SK-N-SH (cell line): Measurements from ENCODE around the gene CADM2. TPM values are rescaled to one million over a fixed set of nuclear protein-coding genes. Genes with fewer than 3 reads are reported as not detected.

Experiments
- CTCF ChIA-PET: fragments of 300-600, 350-600 bp; formaldehyde crosslinking; extraction: SDS; loops from one replicate; lab custom pipeline; 2021; lab: Yijun Ruan, JAX
- POLR2A ChIA-PET: fragments of 350-600 bp; sonication (Branson Sonifier 250); formaldehyde crosslinking; extraction: SDS; loops from one replicate; lab custom pipeline; 2020; ENCODE audit warnings: antibody characterized with exemption, inconsistent platforms; lab: Yijun Ruan, JAX
- DNase-seq: peaks from one replicate; pipeline ENCODE4 v3.0.0; 2012
- H2AFZ ChIP-seq: fragments of 200-600 bp; sonication (generic); 2 replicates; pipeline ENCODE4 v1.8.1; 2016; ENCODE audit warnings: antibody characterized with exemption, mild to moderate bottlenecking, low read depth
- H3F3A ChIP-seq: fragments of 200-600 bp; sonication (generic); replicated peaks from 2 replicates; pipeline ENCODE3; 2016; ENCODE audit warnings: antibody characterized with exemption, mild to moderate bottlenecking; ENCODE audit not compliant: insufficient read depth
- H3K27ac ChIP-seq, 2 experiments: fragments of 200-500 bp in 1 of 2; fragments of 200-600 bp in 1 of 2; sonication (Bioruptor generic) in 1 of 2; sonication (generic), shearing (Covaris generic) in 1 of 2; 2 replicates each; pipeline versions ENCODE4 v1.5.1 to v1.6.1; 2014 to 2016; ENCODE audit warnings: low read depth in 2 of 2, inconsistent platforms in 1 of 2, low read length in 1 of 2, mild to moderate bottlenecking in 1 of 2, mixed read lengths in 1 of 2
- H3K27me3 ChIP-seq: fragments of 200-600 bp; sonication (generic), shearing (Covaris generic); 2 replicates; pipeline ENCODE4 v1.6.1; 2016; ENCODE audit warnings: mixed run types; ENCODE audit not compliant: insufficient read depth
- H3K36me3 ChIP-seq, 2 experiments: fragments of 200-500 bp in 1 of 2; fragments of 200-600 bp in 1 of 2; sonication (Bioruptor generic) in 1 of 2; sonication (generic) in 1 of 2; replicated peaks in 1 of 2; 2 replicates each; pipeline versions ENCODE3 to v1.5.1; 2014 to 2016; ENCODE audit warnings: low read length in 1 of 2, mild to moderate bottlenecking in 1 of 2; ENCODE audit not compliant: insufficient read depth in 2 of 2, control insufficient read depth in 1 of 2
- H3K4me1 ChIP-seq, 2 experiments: fragments of 200-500 bp in 1 of 2; fragments of 200-600 bp in 1 of 2; sonication (Bioruptor generic) in 1 of 2; sonication (generic), shearing (Covaris generic) in 1 of 2; 2 replicates each; pipeline versions ENCODE4 v1.5.1 to v1.6.1; 2014 to 2016; ENCODE audit warnings: low read depth in 1 of 2, low read length in 1 of 2, mixed run types in 1 of 2; ENCODE audit not compliant: insufficient read depth in 2 of 2, control insufficient read depth in 1 of 2
- H3K4me2 ChIP-seq: fragments of 200-600 bp; sonication (generic), shearing (Covaris generic); 2 replicates; pipeline ENCODE4 v1.6.1; 2017; ENCODE audit warnings: mixed run types
- H3K4me3 ChIP-seq, 2 experiments: fragments of 200-500 bp in 1 of 2; fragments of 200-600 bp in 1 of 2; sonication (Bioruptor generic) in 1 of 2; sonication (generic), shearing (Covaris generic) in 1 of 2; 2 replicates each; pipeline versions ENCODE4 v1.5.1 to v1.8.1; 2014 to 2016; ENCODE audit warnings: low read depth in 2 of 2, inconsistent platforms in 1 of 2, low read length in 1 of 2, mild to moderate bottlenecking in 1 of 2, mixed read lengths in 1 of 2, moderate library complexity in 1 of 2
- H3K79me2 ChIP-seq: fragments of 200-600 bp; sonication (generic); 2 replicates; pipeline ENCODE4 v1.8.1; 2017; ENCODE audit warnings: mild to moderate bottlenecking; ENCODE audit not compliant: insufficient read depth
- H3K9ac ChIP-seq: fragments of 200-600 bp; sonication (generic); 2 replicates; pipeline ENCODE4 v1.6.1; 2017; ENCODE audit warnings: mixed run types
- H3K9me2 ChIP-seq: fragments of 200-600 bp; sonication (generic); 2 replicates; pipeline ENCODE4 v1.6.1; 2017; ENCODE audit warnings: mixed run types
- H3K9me3 ChIP-seq: fragments of 200-600 bp; sonication (generic); 2 replicates; pipeline ENCODE4 v1.6.1; 2017; ENCODE audit warnings: mixed run types, mild to moderate bottlenecking, moderate library complexity
- H4K20me1 ChIP-seq: fragments of 200-600 bp; sonication (generic); 2 replicates; pipeline ENCODE4 v1.6.1; 2017; ENCODE audit warnings: mild to moderate bottlenecking, mixed run types; ENCODE audit not compliant: insufficient read depth
- CTCF ChIP-seq: fragments of 200-600 bp; sonication (generic); IDR thresholded peaks from 2 replicates; pipeline ENCODE4 v1.6.1; 2017; ENCODE audit warnings: antibody characterized with exemption, mild to moderate bottlenecking, moderate library complexity
- EP300 ChIP-seq, 2 experiments: IDR thresholded peaks; 2 replicates each; pipeline versions ENCODE4 v1.4.0 to v1.6.1; 2012; ENCODE audit warnings: borderline replicate concordance in 1 of 2, low read depth in 1 of 2, low read length in 1 of 2
- EZH2phosphoT487 ChIP-seq: fragments of 200-600 bp; sonication (generic); IDR thresholded peaks from 2 replicates; pipeline ENCODE4 v1.6.1; 2017; ENCODE audit warnings: low read depth, mixed run types, mild to moderate bottlenecking, antibody characterized with exemption, moderate library complexity, borderline replicate concordance
- FOSL2 ChIP-seq: IDR thresholded peaks from 2 replicates; pipeline ENCODE4 v1.4.0; 2012; ENCODE audit warnings: low read depth, mild to moderate bottlenecking, moderate library complexity, borderline replicate concordance
- FOXJ3 ChIP-seq: sonication (generic); formaldehyde crosslinking; IDR thresholded peaks from 2 replicates; pipeline ENCODE4 v1.5.1; 2020; ENCODE audit warnings: mild to moderate bottlenecking, missing genetic modification reagents
- FOXM1 ChIP-seq: IDR thresholded peaks from 2 replicates; pipeline ENCODE4 v1.4.0; 2012; ENCODE audit warnings: low read depth, mild to moderate bottlenecking
- GABPA ChIP-seq: IDR thresholded peaks from 2 replicates; pipeline ENCODE4 v1.4.0; 2012; ENCODE audit warnings: low read depth, mild to moderate bottlenecking
- GATA2 ChIP-seq: sonication (generic); formaldehyde crosslinking; IDR thresholded peaks from 2 replicates; pipeline ENCODE4 v1.5.0; 2020; ENCODE audit warnings: mild to moderate bottlenecking, missing genetic modification reagents
- IRF3 ChIP-seq: fragments of 150-350 bp; IDR thresholded peaks from 2 replicates; pipeline ENCODE4 v1.6.1; 2016; ENCODE audit warnings: mild to moderate bottlenecking, low read depth, low read length
- MAX ChIP-seq: IDR thresholded peaks from 2 replicates; pipeline ENCODE4 v1.4.0; 2012; ENCODE audit warnings: low read depth
- MEF2A ChIP-seq: IDR thresholded peaks from 2 replicates; pipeline ENCODE4 v1.4.0; 2012; ENCODE audit warnings: low read depth, borderline replicate concordance
- MXI1 ChIP-seq: IDR thresholded peaks from 2 replicates; pipeline ENCODE4 v1.6.1; 2012; ENCODE audit warnings: mild to moderate bottlenecking, low read depth, low read length, improper control_type of control experiment
- NFIC ChIP-seq: IDR thresholded peaks from 2 replicates; pipeline ENCODE4 v1.4.0; 2012; ENCODE audit warnings: borderline replicate concordance
- NRF1 ChIP-seq: IDR thresholded peaks from 2 replicates; pipeline ENCODE4 v1.6.1; 2012; ENCODE audit warnings: low read depth, mild to moderate bottlenecking, low read length
- RCOR1 ChIP-seq: fragments of 150-350 bp; IDR thresholded peaks from 2 replicates; pipeline ENCODE4 v1.6.1; 2017; ENCODE audit warnings: antibody characterized with exemption, low read length
- RFX5 ChIP-seq: IDR thresholded peaks from 2 replicates; pipeline ENCODE4 v1.6.1; 2012; ENCODE audit warnings: mild to moderate bottlenecking, improper control_type of control experiment, low read length
- RXRA ChIP-seq: IDR thresholded peaks from 2 replicates; pipeline ENCODE4 v1.4.0; 2012; ENCODE audit warnings: low read depth, mild to moderate bottlenecking, borderline replicate concordance
- TCF12 ChIP-seq: IDR thresholded peaks from 2 replicates; pipeline ENCODE4 v1.4.0; 2012
- TEAD4 ChIP-seq: IDR thresholded peaks from 2 replicates; pipeline ENCODE4 v1.4.0; 2012; ENCODE audit warnings: mild to moderate bottlenecking, borderline replicate concordance; ENCODE audit not compliant: insufficient read depth
- USF1 ChIP-seq: IDR thresholded peaks from 2 replicates; pipeline ENCODE4 v1.4.0; 2012; ENCODE audit warnings: low read depth, borderline replicate concordance
- USF2 ChIP-seq: fragments of 150-350 bp; IDR thresholded peaks from 2 replicates; pipeline ENCODE4 v1.6.1; 2017; ENCODE audit warnings: antibody characterized with exemption, low read length, low read depth, borderline replicate concordance
- YY1 ChIP-seq: IDR thresholded peaks from 2 replicates; pipeline ENCODE4 v1.4.0; 2012; ENCODE audit warnings: low read depth, mild to moderate bottlenecking
- ZBTB33 ChIP-seq: IDR thresholded peaks from 2 replicates; pipeline ENCODE4 v1.4.0; 2012; ENCODE audit warnings: low read depth, borderline replicate concordance
- WGBS: methylation state at CpG from one replicate; pipeline ENCODE4 v1.1.6; 2017; ENCODE audit warnings: low lambda C conversion rate; 5-methylcytosine and 5-hydroxymethylcytosine counted together
- polyA plus RNA-seq, 3 experiments: library from polyadenylated mRNA; depleted of rRNA; stranded (reverse); fragments of >200 nt; gene quantifications; 2 replicates each; pipeline ENCODE4 v1.2.3, GENCODE V29; 2012

Gene CADM2
- polyA plus RNA-seq, 1 of the 3 experiments (the other 2 are of a cell fraction): 0.46 TPM

GRCh38 chr3:85003479-85003878 is 44.7 kb downstream of the CADM2 start:
- no peaks in the 10 kb centered on the region for H3K79me2 ChIP-seq
- no peak for TF ChIP-seq USF1
- TF ChIP-seq FOSL2: no peak
- no peak for TF ChIP-seq RFX5
- TF ChIP-seq EZH2phosphoT487: no peak
- no peak for TF ChIP-seq ZBTB33
- no peak for TF ChIP-seq TCF12
- no peak for TF ChIP-seq FOXJ3 (CRISPR knock-in tag)
- TF ChIP-seq TEAD4: no peak
- TF ChIP-seq, all 33 proteins: peak for 0
- no peaks in the 10 kb centered on the region for H3K9me3 ChIP-seq
- no peaks in the 10 kb centered on the region for H3K36me3 ChIP-seq
- DNase-seq: no peak
- no peak overlapping the region for H2AFZ ChIP-seq
- no peaks in the 10 kb centered on the region for H4K20me1 ChIP-seq
- no peak overlapping the region for H3K4me2 ChIP-seq
- no peaks in the 10 kb centered on the region for H3K9me2 ChIP-seq
- ChIA-PET CTCF (no interaction called here), POLR2A (no interaction called here)
- H3K27me3 ChIP-seq: no peaks in the 10 kb centered on the region
- H3K4me3 ChIP-seq: no peak overlapping the region
- H3K4me1 ChIP-seq: no peaks in the 10 kb centered on the region; a peak in 1 of 4 replicates
- peak overlapping the region in 1 of 2 experiments; percentile 55; a peak in 1 of 4 replicates for H3K27ac ChIP-seq
- H3K9ac ChIP-seq: no peak overlapping the region
- no peaks in the 10 kb centered on the region for H3F3A ChIP-seq

- Histone ChIP-seq H3K9me2 (no peaks in the 10 kb centered on the region), H3K27ac (peak overlapping the region in 1 of 2 experiments; percentile 95; a peak in 2 of 4 replicates), H2AFZ (no peak overlapping the region), H3K4me2 (no peak overlapping the region), H3K9ac (no peak overlapping the region), H3K27me3 (no peaks in the 10 kb centered on the region), H4K20me1 (no peaks in the 10 kb centered on the region), H3K4me1 (no peaks in the 10 kb centered on the region; a peak in 1 of 4 replicates), H3F3A (no peaks in the 10 kb centered on the region), H3K79me2 (no peaks in the 10 kb centered on the region), H3K36me3 (no peaks in the 10 kb centered on the region), H3K4me3 (no peak overlapping the region), H3K9me3 (no peaks in the 10 kb centered on the region)
- 23% methylated on average over 3 of the region's 3 CpGs for WGBS
- ChIA-PET CTCF (no interaction called here), POLR2A (interaction anchor here (0.7 to 2.2 kb wide), 2 partner anchors 17 to 33 kb away, joined by 3 to 7 read pairs; no protein-coding TSS in a partner anchor)
- DNase-seq: no peak
- TF ChIP-seq GATA2: no peak
- TF ChIP-seq CTCF: no peak
- TF ChIP-seq NRF1: no peak
- no peak for TF ChIP-seq IRF3
- no peak for TF ChIP-seq RXRA
- TF ChIP-seq MEF2A: no peak
- no peak for TF ChIP-seq MXI1
- TF ChIP-seq MAX: no peak
- TF ChIP-seq USF2: no peak
- TF ChIP-seq NFIC: no peak
- TF ChIP-seq FOSL2: no peak
- no peak for TF ChIP-seq RFX5
- TF ChIP-seq FOXM1: no peak
- TF ChIP-seq YY1: no peak
- TF ChIP-seq RCOR1: no peak
- no peak for TF ChIP-seq GABPA
- no peak for TF ChIP-seq EP300 (IDR thresholded peaks at IDR 0.05; ENCODE audit: borderline replicate concordance in 1 of 2, low read depth in 1 of 2, low read length in 1 of 2)
Measured at GRCh38 chr3:85004147-85004546, 45.4 kb downstream of the CADM2 start.
